GM10847 (cell line): ENCODE results near the gene RAPSN.

ENCODE experiments used
- POLR2A ChIP-seq: IDR thresholded peaks from 2 replicates; pipeline ENCODE4 v1.6.1; 2011; ENCODE audit not compliant: insufficient read length; ENCODE audit errors: extremely low read depth

The RAPSN gene

GRCh38 chr11:47443817-47444216 lies 5.1 kb downstream of the RAPSN start:
- TF ChIP-seq POLR2A = no peak

GRCh38 chr11:47443028-47443700 lies 5.8 kb downstream of the RAPSN start:
- TF ChIP-seq POLR2A = no peak

- no peak for TF ChIP-seq POLR2A
Observed at GRCh38 chr11:47442514-47442913, 6.4 kb downstream of the RAPSN start.

GRCh38 chr11:47441421-47441820 lies 7.5 kb downstream of the RAPSN start:
- TF ChIP-seq POLR2A = no peak

GRCh38 chr11:47440054-47440476 lies 8.9 kb downstream of the RAPSN start:
- no peak for TF ChIP-seq POLR2A

GRCh38 chr11:47438721-47439120 lies 10.2 kb downstream of the RAPSN start:
- TF ChIP-seq POLR2A = no peak

- TF ChIP-seq POLR2A = no peak
Observed at GRCh38 chr11:47437746-47438418, 11.1 kb downstream of the RAPSN start.

- no peak for TF ChIP-seq POLR2A
Observed at GRCh38 chr11:47437218-47437745, 11.7 kb downstream of the RAPSN start.

- no peak for TF ChIP-seq POLR2A
Observed at GRCh38 chr11:47436726-47437125, 12.2 kb downstream of the RAPSN start.

GRCh38 chr11:47435687-47436086 lies 13.2 kb downstream of the RAPSN start:
- TF ChIP-seq POLR2A = no peak

GRCh38 chr11:47434011-47434786 lies 14.7 kb downstream of the RAPSN start:
- no peak for TF ChIP-seq POLR2A

GRCh38 chr11:47433157-47433556 lies 15.8 kb downstream of the RAPSN start:
- no peak for TF ChIP-seq POLR2A

GRCh38 chr11:47431356-47432083 lies 17.4 kb downstream of the RAPSN start:
- TF ChIP-seq POLR2A = no peak

GRCh38 chr11:47430524-47430923 lies 18.4 kb downstream of the RAPSN start:
- TF ChIP-seq POLR2A = no peak
